C4-2B (cell line): ENCODE results near the gene DACT3.

Experiments
- ZFX ChIP-seq: fragments of 450-650 bp; IDR thresholded peaks from 2 replicates; pipeline ENCODE4 v1.6.1; 2017
- TF ChIP-seq, protein P1 (sequence below): fragments of 450-650 bp; conservative IDR thresholded peaks from 2 replicates; pipeline ENCODE4 v1.5.1; 2017; ENCODE audit warnings: mild to moderate bottlenecking

DNA sequence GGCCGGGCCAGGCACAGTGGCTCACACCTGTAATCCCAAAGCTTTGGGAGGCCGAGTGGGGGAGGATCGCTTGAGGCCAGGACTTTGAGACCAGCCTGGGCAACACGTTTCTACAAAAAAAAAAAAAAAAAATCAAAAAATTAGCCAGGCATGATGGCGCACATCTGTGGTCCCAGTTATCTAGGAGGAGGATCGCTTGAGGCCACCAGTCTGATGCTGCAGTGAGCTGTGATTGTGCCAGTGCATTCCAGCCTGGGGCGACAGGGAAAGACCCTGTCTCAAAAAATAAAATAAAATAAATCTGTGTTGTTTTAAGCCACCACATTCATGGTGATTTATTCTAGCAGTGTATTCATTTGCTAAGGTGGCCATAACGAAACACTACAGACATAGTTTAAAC lies 4.1 kb upstream of the DACT3 start:
- TF ChIP-seq, protein P1, sequence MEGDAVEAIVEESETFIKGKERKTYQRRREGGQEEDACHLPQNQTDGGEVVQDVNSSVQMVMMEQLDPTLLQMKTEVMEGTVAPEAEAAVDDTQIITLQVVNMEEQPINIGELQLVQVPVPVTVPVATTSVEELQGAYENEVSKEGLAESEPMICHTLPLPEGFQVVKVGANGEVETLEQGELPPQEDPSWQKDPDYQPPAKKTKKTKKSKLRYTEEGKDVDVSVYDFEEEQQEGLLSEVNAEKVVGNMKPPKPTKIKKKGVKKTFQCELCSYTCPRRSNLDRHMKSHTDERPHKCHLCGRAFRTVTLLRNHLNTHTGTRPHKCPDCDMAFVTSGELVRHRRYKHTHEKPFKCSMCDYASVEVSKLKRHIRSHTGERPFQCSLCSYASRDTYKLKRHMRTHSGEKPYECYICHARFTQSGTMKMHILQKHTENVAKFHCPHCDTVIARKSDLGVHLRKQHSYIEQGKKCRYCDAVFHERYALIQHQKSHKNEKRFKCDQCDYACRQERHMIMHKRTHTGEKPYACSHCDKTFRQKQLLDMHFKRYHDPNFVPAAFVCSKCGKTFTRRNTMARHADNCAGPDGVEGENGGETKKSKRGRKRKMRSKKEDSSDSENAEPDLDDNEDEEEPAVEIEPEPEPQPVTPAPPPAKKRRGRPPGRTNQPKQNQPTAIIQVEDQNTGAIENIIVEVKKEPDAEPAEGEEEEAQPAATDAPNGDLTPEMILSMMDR, result no peak
- no peak for TF ChIP-seq ZFX
